Activated T-helper 2 cell treated with anti-CD3 and anti-CD28 coated beads, Interferon-gamma antibody, Interleukin-2, Interleukin-4, amounts not matched to agents 10 μg/mL and 5 μg/mL and 100 μg/mL, durations not matched to agents 14 hours and 24 hours and 36 hours (primary cell): ENCODE measurements around the gene POLA1. TPM values are rescaled to one million over a fixed set of nuclear protein-coding genes. Genes with fewer than 3 reads are reported as not detected.

Experiments used
- DNase-seq: peaks from one replicate; pipeline ENCODE4 v3.0.0; 2021; ENCODE audit warnings: low spot score
- H3K27ac Mint-ChIP-seq: one replicate; pipeline ENCODE4 v1.8.0; 2021; ENCODE audit warnings: mixed read lengths
- H3K27me3 Mint-ChIP-seq: one replicate; pipeline ENCODE4 v1.8.0; 2021; ENCODE audit warnings: low read depth, mixed read lengths
- H3K36me3 Mint-ChIP-seq: one replicate; pipeline ENCODE4 v1.8.0; 2021; ENCODE audit warnings: low read depth, mixed read lengths
- H3K4me1 Mint-ChIP-seq: one replicate; pipeline ENCODE4 v1.8.0; 2021; ENCODE audit warnings: low read depth, mixed read lengths
- H3K4me3 Mint-ChIP-seq: one replicate; pipeline ENCODE4 v1.8.0; 2021; ENCODE audit warnings: low read depth, mild to moderate bottlenecking, moderate library complexity, mixed read lengths
- H3K9me3 Mint-ChIP-seq: one replicate; pipeline ENCODE4 v1.8.0; 2021; ENCODE audit warnings: mixed read lengths
- intact Hi-C: fragments of 100-400 bp; cut with micrococcal nuclease; formaldehyde crosslinking; loops from one replicate; pipeline ENCODE4 v1.15.1; 2023
- total RNA-seq: library from RNA; stranded (reverse); gene quantifications from 2 replicates; pipeline ENCODE4 v1.2.3, GENCODE V29; 2022

Gene POLA1
- total RNA-seq, 1 donor from 2014 or later, result 36.7 TPM

- peaks cover 64% of the 10 kb centered on the region for H3K36me3 Mint-ChIP-seq
- DNase-seq, result no peak
- intact Hi-C loops, result no loop called here
- H3K27ac Mint-ChIP-seq, result no peak overlapping the region
- no peaks in the 10 kb centered on the region for H3K27me3 Mint-ChIP-seq
- H3K4me1 Mint-ChIP-seq, result no peaks in the 10 kb centered on the region
- H3K9me3 Mint-ChIP-seq, result no peaks in the 10 kb centered on the region
- H3K4me3 Mint-ChIP-seq, result no peak overlapping the region
Measured at GRCh38 chrX:24720036-24720435, 26.3 kb downstream of the POLA1 start.

GRCh38 chrX:24728530-24728929, 34.8 kb downstream of the POLA1 start:
- H3K4me1 Mint-ChIP-seq, result no peaks in the 10 kb centered on the region
- intact Hi-C loops, result no loop called here
- H3K4me3 Mint-ChIP-seq, result no peak overlapping the region
- H3K27ac Mint-ChIP-seq, result no peak overlapping the region
- H3K27me3 Mint-ChIP-seq, result no peaks in the 10 kb centered on the region
- H3K9me3 Mint-ChIP-seq, result no peaks in the 10 kb centered on the region
- DNase-seq, result no peak
- H3K36me3 Mint-ChIP-seq, result peaks cover 33% of the 10 kb centered on the region

GRCh38 chrX:24732766-24733500, 39.2 kb downstream of the POLA1 start:
- no peaks in the 10 kb centered on the region for H3K9me3 Mint-ChIP-seq
- no peak for DNase-seq
- no peak overlapping the region for H3K4me3 Mint-ChIP-seq
- no peaks in the 10 kb centered on the region for H3K4me1 Mint-ChIP-seq
- H3K27me3 Mint-ChIP-seq, result no peaks in the 10 kb centered on the region
- peaks cover 14% of the 10 kb centered on the region for H3K36me3 Mint-ChIP-seq
- intact Hi-C loops, result loop anchor here (10.0 kb wide), 1 partner anchor 338 kb away; no protein-coding TSS in a partner anchor
- no peak overlapping the region for H3K27ac Mint-ChIP-seq

- H3K27ac Mint-ChIP-seq, result no peak overlapping the region
Measured at GRCh38 chrX:24741330-24741729, 47.6 kb downstream of the POLA1 start.

GRCh38 chrX:24748196-24748595, 54.5 kb downstream of the POLA1 start:
- no peaks in the 10 kb centered on the region for H3K4me1 Mint-ChIP-seq
- no peaks in the 10 kb centered on the region for H3K9me3 Mint-ChIP-seq
- no peak for DNase-seq
- peaks cover 17% of the 10 kb centered on the region for H3K36me3 Mint-ChIP-seq
- intact Hi-C loops, result no loop called here
- H3K27ac Mint-ChIP-seq, result no peak overlapping the region
- no peak overlapping the region for H3K4me3 Mint-ChIP-seq
- no peaks in the 10 kb centered on the region for H3K27me3 Mint-ChIP-seq

More at GRCh38 chrX:24741330-24741729, 47.6 kb downstream of the POLA1 start:
- Mint-ChIP-seq H3K4me1 (no peaks in the 10 kb centered on the region), H3K36me3 (peaks cover 12% of the 10 kb centered on the region), H3K27me3 (no peaks in the 10 kb centered on the region), H3K9me3 (no peaks in the 10 kb centered on the region), H3K4me3 (no peak overlapping the region)
- no peak for DNase-seq
- intact Hi-C loops, result no loop called here

GRCh38 chrX:24759786-24760185, 66.1 kb downstream of the POLA1 start:
- no peaks in the 10 kb centered on the region for H3K9me3 Mint-ChIP-seq

GRCh38 chrX:24760363-24761000, 66.8 kb downstream of the POLA1 start:
- no peak for DNase-seq
- H3K27me3 Mint-ChIP-seq, result no peaks in the 10 kb centered on the region
- H3K27ac Mint-ChIP-seq, result no peak overlapping the region
- intact Hi-C loops, result no loop called here
- H3K36me3 Mint-ChIP-seq, result peaks cover 56% of the 10 kb centered on the region
- H3K4me3 Mint-ChIP-seq, result no peak overlapping the region
- peaks cover 6% of the 10 kb centered on the region for H3K4me1 Mint-ChIP-seq
- H3K9me3 Mint-ChIP-seq, result no peaks in the 10 kb centered on the region

More at GRCh38 chrX:24759786-24760185, 66.1 kb downstream of the POLA1 start:
- H3K4me1 Mint-ChIP-seq, result peaks cover 6% of the 10 kb centered on the region
- intact Hi-C loops, result no loop called here
- no peak for DNase-seq
- no peaks in the 10 kb centered on the region for H3K27me3 Mint-ChIP-seq
- H3K4me3 Mint-ChIP-seq, result no peak overlapping the region
- peaks cover 56% of the 10 kb centered on the region for H3K36me3 Mint-ChIP-seq
- H3K27ac Mint-ChIP-seq, result no peak overlapping the region

- Mint-ChIP-seq H3K9me3 (no peaks in the 10 kb centered on the region), H3K27ac (no peak overlapping the region), H3K27me3 (no peaks in the 10 kb centered on the region), H3K36me3 (peaks cover 57% of the 10 kb centered on the region), H3K4me3 (no peak overlapping the region), H3K4me1 (peaks cover 8% of the 10 kb centered on the region)
- intact Hi-C loops, result no loop called here
- DNase-seq, result no peak
Measured at GRCh38 chrX:24761306-24761705, 67.6 kb downstream of the POLA1 start.

GRCh38 chrX:24763989-24764388, 70.3 kb downstream of the POLA1 start:
- Mint-ChIP-seq H3K4me1 (peaks cover 12% of the 10 kb centered on the region), H3K9me3 (no peaks in the 10 kb centered on the region), H3K27me3 (no peaks in the 10 kb centered on the region), H3K27ac (no peak overlapping the region), H3K4me3 (no peak overlapping the region), H3K36me3 (peaks cover 65% of the 10 kb centered on the region)
- intact Hi-C loops, result no loop called here
- no peak for DNase-seq

GRCh38 chrX:24767557-24767956, 73.8 kb downstream of the POLA1 start:
- peaks cover 46% of the 10 kb centered on the region for H3K36me3 Mint-ChIP-seq
- DNase-seq, result no peak
- H3K4me1 Mint-ChIP-seq, result peaks cover 8% of the 10 kb centered on the region
- H3K27ac Mint-ChIP-seq, result peak overlapping the region; percentile 42
- H3K4me3 Mint-ChIP-seq, result no peak overlapping the region
- intact Hi-C loops, result no loop called here
- no peaks in the 10 kb centered on the region for H3K27me3 Mint-ChIP-seq
- H3K9me3 Mint-ChIP-seq, result no peaks in the 10 kb centered on the region

GRCh38 chrX:24768556-24768955, 74.8 kb downstream of the POLA1 start:
- Mint-ChIP-seq H3K4me1 (peaks cover 6% of the 10 kb centered on the region), H3K9me3 (no peaks in the 10 kb centered on the region), H3K4me3 (no peak overlapping the region), H3K36me3 (peaks cover 40% of the 10 kb centered on the region), H3K27ac (no peak overlapping the region), H3K27me3 (no peaks in the 10 kb centered on the region)
- DNase-seq, result no peak
- intact Hi-C loops, result no loop called here

- no peak for DNase-seq
- Mint-ChIP-seq H3K27ac (no peak overlapping the region), H3K36me3 (peaks cover 17% of the 10 kb centered on the region), H3K27me3 (no peaks in the 10 kb centered on the region), H3K4me3 (no peak overlapping the region), H3K4me1 (peaks cover 17% of the 10 kb centered on the region), H3K9me3 (no peaks in the 10 kb centered on the region)
- intact Hi-C loops, result no loop called here
Measured at GRCh38 chrX:24774650-24775049, 80.9 kb downstream of the POLA1 start.

- no peak overlapping the region for H3K27ac Mint-ChIP-seq
- H3K9me3 Mint-ChIP-seq, result no peaks in the 10 kb centered on the region
- no peaks in the 10 kb centered on the region for H3K27me3 Mint-ChIP-seq
- intact Hi-C loops, result no loop called here
- DNase-seq, result no peak
- peaks cover 17% of the 10 kb centered on the region for H3K4me1 Mint-ChIP-seq
- no peak overlapping the region for H3K4me3 Mint-ChIP-seq
- peaks cover 17% of the 10 kb centered on the region for H3K36me3 Mint-ChIP-seq
Measured at GRCh38 chrX:24775891-24776290, 82.2 kb downstream of the POLA1 start.
